T-helper 1 cell treated with Interleukin-12 subunit alpha and Interleukin-12 subunit beta and Interleukin-4 antibody, amounts not matched to agents 30 μg/mL and 1 μg/mL, for 36 hours (primary cell): ENCODE measurements around the gene BRINP1.

Experiments used
- H3K27ac Mint-ChIP-seq: one replicate; pipeline ENCODE4 v1.8.0; 2021; ENCODE audit warnings: mild to moderate bottlenecking, mixed read lengths
- H3K27me3 Mint-ChIP-seq: one replicate; pipeline ENCODE4 v1.8.0; 2021; ENCODE audit warnings: low read depth, mixed read lengths
- H3K36me3 Mint-ChIP-seq: one replicate; pipeline ENCODE4 v1.8.0; 2021; ENCODE audit warnings: low read depth, mixed read lengths
- H3K4me1 Mint-ChIP-seq: one replicate; pipeline ENCODE4 v1.8.0; 2021; ENCODE audit warnings: low read depth, mixed read lengths
- H3K4me3 Mint-ChIP-seq: one replicate; pipeline ENCODE4 v1.8.0; 2021; ENCODE audit warnings: mild to moderate bottlenecking, moderate library complexity, mixed read lengths
- H3K9me3 Mint-ChIP-seq: one replicate; pipeline ENCODE4 v1.8.0; 2021; ENCODE audit warnings: mixed read lengths

The BRINP1 gene

GRCh38 chr9:119366909-119367682 is 2.1 kb downstream of the BRINP1 start:
- Mint-ChIP-seq H3K27ac (no peak overlapping the region), H3K36me3 (peaks cover 1% of the 10 kb centered on the region), H3K9me3 (peaks cover 8% of the 10 kb centered on the region), H3K4me3 (no peak overlapping the region), H3K27me3 (peaks cover 36% of the 10 kb centered on the region), H3K4me1 (no peaks in the 10 kb centered on the region)

GRCh38 chr9:119365291-119366027 is 3.8 kb downstream of the BRINP1 start:
- Mint-ChIP-seq H3K27me3 (peaks cover 25% of the 10 kb centered on the region), H3K4me3 (no peak overlapping the region), H3K36me3 (no peaks in the 10 kb centered on the region), H3K9me3 (peaks cover 1% of the 10 kb centered on the region), H3K27ac (no peak overlapping the region), H3K4me1 (no peaks in the 10 kb centered on the region)

- no peaks in the 10 kb centered on the region for H3K36me3 Mint-ChIP-seq
- H3K9me3 Mint-ChIP-seq = no peaks in the 10 kb centered on the region
- no peak overlapping the region for H3K4me3 Mint-ChIP-seq
- no peaks in the 10 kb centered on the region for H3K4me1 Mint-ChIP-seq
- no peak overlapping the region for H3K27ac Mint-ChIP-seq
- H3K27me3 Mint-ChIP-seq = no peaks in the 10 kb centered on the region
Observed at GRCh38 chr9:119360237-119360636, 9.0 kb downstream of the BRINP1 start.

- H3K36me3 Mint-ChIP-seq = no peaks in the 10 kb centered on the region
- H3K27ac Mint-ChIP-seq = no peak overlapping the region
- no peaks in the 10 kb centered on the region for H3K9me3 Mint-ChIP-seq
- H3K27me3 Mint-ChIP-seq = no peaks in the 10 kb centered on the region
- no peaks in the 10 kb centered on the region for H3K4me1 Mint-ChIP-seq
- H3K4me3 Mint-ChIP-seq = no peak overlapping the region
Observed at GRCh38 chr9:119357336-119358096, 11.7 kb downstream of the BRINP1 start.

- Mint-ChIP-seq H3K9me3 (no peaks in the 10 kb centered on the region), H3K27ac (no peak overlapping the region), H3K27me3 (peaks cover 3% of the 10 kb centered on the region), H3K36me3 (no peaks in the 10 kb centered on the region), H3K4me1 (no peaks in the 10 kb centered on the region), H3K4me3 (no peak overlapping the region)
Observed at GRCh38 chr9:119349351-119349825, 19.8 kb downstream of the BRINP1 start.

GRCh38 chr9:119343059-119343990 is 25.9 kb downstream of the BRINP1 start:
- Mint-ChIP-seq H3K4me1 (no peaks in the 10 kb centered on the region), H3K4me3 (no peak overlapping the region), H3K27me3 (no peaks in the 10 kb centered on the region), H3K9me3 (no peaks in the 10 kb centered on the region), H3K27ac (no peak overlapping the region), H3K36me3 (no peaks in the 10 kb centered on the region)

- H3K4me1 Mint-ChIP-seq = no peaks in the 10 kb centered on the region
Observed at GRCh38 chr9:119339056-119339455, 30.2 kb downstream of the BRINP1 start.

GRCh38 chr9:119337573-119337972 is 31.7 kb downstream of the BRINP1 start:
- no peaks in the 10 kb centered on the region for H3K36me3 Mint-ChIP-seq
- no peaks in the 10 kb centered on the region for H3K9me3 Mint-ChIP-seq
- no peak overlapping the region for H3K4me3 Mint-ChIP-seq
- H3K27ac Mint-ChIP-seq = no peak overlapping the region
- no peaks in the 10 kb centered on the region for H3K27me3 Mint-ChIP-seq
- no peaks in the 10 kb centered on the region for H3K4me1 Mint-ChIP-seq

More at GRCh38 chr9:119339056-119339455, 30.2 kb downstream of the BRINP1 start:
- Mint-ChIP-seq H3K27ac (no peak overlapping the region), H3K4me3 (no peak overlapping the region), H3K36me3 (no peaks in the 10 kb centered on the region), H3K27me3 (no peaks in the 10 kb centered on the region), H3K9me3 (no peaks in the 10 kb centered on the region)

- Mint-ChIP-seq H3K27me3 (no peaks in the 10 kb centered on the region), H3K4me1 (no peaks in the 10 kb centered on the region), H3K9me3 (peaks cover 4% of the 10 kb centered on the region), H3K4me3 (no peak overlapping the region), H3K36me3 (no peaks in the 10 kb centered on the region), H3K27ac (no peak overlapping the region)
Observed at GRCh38 chr9:119334745-119335144, 34.5 kb downstream of the BRINP1 start.

- Mint-ChIP-seq H3K9me3 (peaks cover 9% of the 10 kb centered on the region), H3K4me1 (no peaks in the 10 kb centered on the region), H3K4me3 (no peak overlapping the region), H3K27ac (no peak overlapping the region), H3K36me3 (no peaks in the 10 kb centered on the region), H3K27me3 (no peaks in the 10 kb centered on the region)
Observed at GRCh38 chr9:119333507-119334229, 35.6 kb downstream of the BRINP1 start.

- no peaks in the 10 kb centered on the region for H3K36me3 Mint-ChIP-seq
- H3K27me3 Mint-ChIP-seq = no peaks in the 10 kb centered on the region
- H3K9me3 Mint-ChIP-seq = peaks cover 19% of the 10 kb centered on the region
- no peak overlapping the region for H3K27ac Mint-ChIP-seq
- no peak overlapping the region for H3K4me3 Mint-ChIP-seq
- H3K4me1 Mint-ChIP-seq = no peaks in the 10 kb centered on the region
Observed at GRCh38 chr9:119332522-119332921, 36.7 kb downstream of the BRINP1 start.

GRCh38 chr9:119322184-119322583 is 47.1 kb downstream of the BRINP1 start:
- H3K36me3 Mint-ChIP-seq = no peaks in the 10 kb centered on the region
- no peak overlapping the region for H3K27ac Mint-ChIP-seq
- H3K4me1 Mint-ChIP-seq = no peaks in the 10 kb centered on the region
- no peak overlapping the region for H3K4me3 Mint-ChIP-seq
- peaks cover 16% of the 10 kb centered on the region for H3K9me3 Mint-ChIP-seq
- no peaks in the 10 kb centered on the region for H3K27me3 Mint-ChIP-seq

GRCh38 chr9:119318371-119318770 is 50.9 kb downstream of the BRINP1 start:
- no peak overlapping the region for H3K27ac Mint-ChIP-seq

More at GRCh38 chr9:119318371-119318770, 50.9 kb downstream of the BRINP1 start:
- H3K4me1 Mint-ChIP-seq = no peaks in the 10 kb centered on the region
- no peaks in the 10 kb centered on the region for H3K36me3 Mint-ChIP-seq
- H3K4me3 Mint-ChIP-seq = no peak overlapping the region
- H3K27me3 Mint-ChIP-seq = no peaks in the 10 kb centered on the region
- H3K9me3 Mint-ChIP-seq = peaks cover 12% of the 10 kb centered on the region
